GM12801 (cell line): Measurements from ENCODE around the gene MAPK9.

Experiments
- TF ChIP-seq, protein P1 (sequence below): IDR thresholded peaks from one replicate; pipeline ENCODE4 v1.5.1; 2011; ENCODE audit warnings: control low read depth; ENCODE audit not compliant: insufficient read length; ENCODE audit errors: extremely low read depth

The MAPK9 gene

DNA sequence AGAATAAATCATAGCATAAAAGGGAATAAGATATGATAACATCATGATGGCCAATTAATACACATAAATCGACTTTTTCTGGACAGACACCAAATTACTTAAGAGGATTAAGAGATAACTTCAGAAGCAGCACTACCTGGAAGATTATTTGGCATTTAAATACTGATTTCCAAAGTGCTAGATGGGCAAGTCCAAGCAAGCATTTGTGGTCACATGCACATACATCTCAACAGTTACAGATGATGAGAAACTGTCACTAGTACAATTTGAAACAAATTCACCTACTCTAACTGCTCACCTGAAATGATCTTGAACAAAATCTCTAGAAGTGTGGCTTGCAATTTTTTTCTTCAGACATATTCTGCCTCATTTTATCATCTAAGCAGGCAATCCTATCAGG lies 56.0 kb downstream of the MAPK9 start:
- TF ChIP-seq, protein P1, sequence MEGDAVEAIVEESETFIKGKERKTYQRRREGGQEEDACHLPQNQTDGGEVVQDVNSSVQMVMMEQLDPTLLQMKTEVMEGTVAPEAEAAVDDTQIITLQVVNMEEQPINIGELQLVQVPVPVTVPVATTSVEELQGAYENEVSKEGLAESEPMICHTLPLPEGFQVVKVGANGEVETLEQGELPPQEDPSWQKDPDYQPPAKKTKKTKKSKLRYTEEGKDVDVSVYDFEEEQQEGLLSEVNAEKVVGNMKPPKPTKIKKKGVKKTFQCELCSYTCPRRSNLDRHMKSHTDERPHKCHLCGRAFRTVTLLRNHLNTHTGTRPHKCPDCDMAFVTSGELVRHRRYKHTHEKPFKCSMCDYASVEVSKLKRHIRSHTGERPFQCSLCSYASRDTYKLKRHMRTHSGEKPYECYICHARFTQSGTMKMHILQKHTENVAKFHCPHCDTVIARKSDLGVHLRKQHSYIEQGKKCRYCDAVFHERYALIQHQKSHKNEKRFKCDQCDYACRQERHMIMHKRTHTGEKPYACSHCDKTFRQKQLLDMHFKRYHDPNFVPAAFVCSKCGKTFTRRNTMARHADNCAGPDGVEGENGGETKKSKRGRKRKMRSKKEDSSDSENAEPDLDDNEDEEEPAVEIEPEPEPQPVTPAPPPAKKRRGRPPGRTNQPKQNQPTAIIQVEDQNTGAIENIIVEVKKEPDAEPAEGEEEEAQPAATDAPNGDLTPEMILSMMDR, result no peak

DNA sequence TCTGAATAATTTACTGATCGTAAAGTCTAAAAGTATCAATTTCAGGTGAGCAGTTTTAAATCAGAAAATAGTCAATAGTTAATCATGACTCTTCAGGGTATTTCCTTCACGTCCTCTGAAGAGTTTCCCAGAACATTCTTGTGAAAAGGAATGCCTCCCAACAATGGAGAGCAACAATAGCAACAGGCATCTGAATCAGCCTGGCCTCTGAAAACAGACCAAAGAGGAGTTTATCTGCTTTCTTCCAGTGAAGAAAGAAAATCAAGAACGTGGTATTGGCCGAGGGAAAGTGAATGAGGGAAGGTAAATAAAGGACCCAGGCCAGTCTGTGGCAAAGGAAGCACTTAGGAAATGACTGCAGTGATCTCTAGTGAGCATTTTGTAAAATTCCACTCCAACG lies 56.8 kb downstream of the MAPK9 start:
- TF ChIP-seq, protein P1, result no peak

DNA sequence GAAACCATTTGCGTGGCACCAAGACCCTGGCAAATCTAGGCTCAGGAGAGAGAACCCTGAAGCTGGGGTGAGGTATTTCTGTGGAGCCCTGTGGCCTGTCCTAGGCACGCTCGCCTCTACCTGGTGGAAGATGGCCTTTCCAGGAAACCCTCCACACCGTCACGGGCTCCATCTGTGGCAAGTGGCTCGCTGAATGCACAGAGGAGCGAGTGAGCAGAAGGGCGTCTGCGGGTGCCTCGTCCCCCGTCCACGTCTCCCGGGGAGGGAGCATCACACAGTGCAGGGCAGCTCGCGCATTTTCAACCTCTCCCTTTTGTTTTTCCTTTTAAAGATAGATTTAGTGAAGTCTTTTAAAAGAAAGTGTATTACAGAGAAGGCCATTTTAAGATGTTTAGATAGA lies 57.6 kb downstream of the MAPK9 start:
- TF ChIP-seq, protein P1, result no peak

DNA sequence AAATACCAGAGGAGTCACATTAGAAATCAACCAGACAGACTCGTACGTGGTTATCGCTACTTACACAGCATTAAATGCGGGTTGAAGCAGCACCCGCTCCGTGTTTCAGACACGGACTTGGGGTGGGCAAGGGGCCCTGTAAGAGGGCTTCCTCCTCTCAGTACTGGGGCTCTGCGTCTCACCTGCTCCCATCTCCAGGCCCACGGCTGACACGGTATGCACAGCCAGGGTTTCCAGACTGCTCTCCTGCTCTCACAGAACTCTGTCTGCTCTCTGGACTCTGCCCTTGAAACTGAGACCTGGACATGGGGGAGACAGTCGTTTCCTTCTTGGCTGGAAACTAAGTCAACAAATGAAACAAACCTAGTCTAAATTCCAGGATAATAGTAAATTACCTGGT lies 58.2 kb downstream of the MAPK9 start:
- TF ChIP-seq, protein P1, result no peak

DNA sequence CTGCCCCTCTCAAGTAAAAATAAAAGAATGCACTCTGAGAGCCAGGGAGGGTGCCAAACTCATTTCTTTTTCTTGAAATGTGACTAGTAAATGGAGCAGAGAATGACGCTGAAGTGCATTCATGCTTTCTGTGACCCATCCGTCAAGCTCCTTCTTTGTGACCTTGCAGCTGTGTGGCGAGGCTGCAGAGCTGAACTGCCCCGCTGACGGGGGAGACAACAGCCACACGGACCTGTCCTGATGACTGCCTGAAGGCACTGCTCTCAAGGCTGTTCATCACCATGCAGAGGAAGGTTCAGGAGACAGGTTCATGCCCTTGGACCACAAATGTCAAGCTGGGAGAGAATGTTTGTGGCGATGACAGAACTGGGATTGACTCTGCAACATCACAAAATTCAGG lies 61.9 kb downstream of the MAPK9 start:
- TF ChIP-seq, protein P1, result no peak

DNA sequence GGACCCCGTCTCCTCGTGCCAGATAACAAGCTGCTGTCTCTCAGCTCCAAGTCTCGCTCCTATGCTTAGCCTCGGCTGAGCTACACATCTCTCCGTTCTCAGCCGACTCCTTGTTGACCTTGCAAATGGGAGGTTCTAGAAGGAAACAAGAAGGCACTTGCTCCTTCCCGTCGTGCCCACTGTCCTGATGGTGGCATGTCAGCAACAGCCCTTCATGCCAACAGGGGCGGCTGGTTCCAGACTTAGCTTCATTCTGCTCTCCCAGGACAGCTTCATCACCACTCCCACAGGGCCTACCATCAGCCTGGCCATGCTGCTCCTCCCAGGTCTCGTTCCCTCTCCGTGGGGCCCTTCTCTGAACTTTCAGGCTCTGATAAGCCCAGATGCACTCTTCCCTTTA lies 69.8 kb downstream of the MAPK9 start:
- TF ChIP-seq, protein P1, result no peak

DNA sequence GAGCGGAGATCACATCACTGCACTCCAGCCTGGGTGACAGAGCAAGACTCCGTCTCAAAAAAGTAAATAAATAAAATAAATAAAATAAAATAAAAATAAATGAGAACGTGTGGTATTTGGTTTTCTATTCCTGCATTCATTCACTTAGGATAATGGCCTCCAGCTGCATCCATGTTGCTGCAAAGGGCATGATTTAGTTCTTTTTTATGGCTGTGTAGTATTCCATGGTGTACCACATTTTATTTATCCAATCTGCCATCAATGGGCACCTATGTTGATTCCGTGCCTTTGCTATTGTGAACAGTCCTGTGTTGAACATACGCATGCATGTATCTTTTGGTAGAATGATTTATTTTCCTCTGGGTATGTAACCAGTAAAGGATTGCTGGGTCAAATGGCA lies 74.1 kb downstream of the MAPK9 start:
- TF ChIP-seq, protein P1, result no peak

DNA sequence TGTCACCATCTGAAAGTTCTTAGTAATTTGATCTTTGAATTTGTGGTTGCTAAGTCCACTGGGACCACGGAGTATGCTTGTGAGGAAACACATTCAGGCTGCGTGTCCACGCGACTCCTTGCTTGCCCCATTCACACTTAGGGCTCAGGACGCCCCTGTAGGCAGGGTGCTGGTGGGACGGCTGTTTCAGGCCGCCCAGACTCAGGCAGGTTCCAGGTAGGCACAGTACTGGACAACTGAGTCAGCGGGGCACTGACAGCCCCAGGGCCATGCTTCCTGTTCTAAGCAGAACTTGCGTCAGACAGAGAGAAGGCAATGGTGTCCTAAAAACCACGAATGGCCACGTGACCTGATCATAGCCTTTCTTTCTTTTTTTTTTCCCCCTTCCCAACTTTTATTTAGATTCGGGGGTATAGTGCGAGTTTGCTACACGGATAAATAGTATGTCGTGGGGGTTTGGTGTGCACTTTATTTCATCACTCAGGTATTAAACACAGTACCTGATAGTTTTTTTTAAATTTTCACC lies 75.2 kb downstream of the MAPK9 start:
- TF ChIP-seq, protein P1, result no peak
